ENCODE data around the gene LRP1B. TPM values are rescaled to one million over a fixed set of nuclear protein-coding genes. Genes with fewer than 3 reads are reported as not detected.

Gene LRP1B
- total RNA-seq, 1 donor from 2014 or later: not detected

- Mint-ChIP-seq H3K27ac (no peak overlapping the region), H3K9me3 (no peaks in the 10 kb centered on the region), H3K4me3 (no peak overlapping the region), H3K36me3 (ENCODE audit: low read depth) (no peaks in the 10 kb centered on the region), H3K4me1 (no peaks in the 10 kb centered on the region), H3K27me3 (no peaks in the 10 kb centered on the region)
- ATAC-seq (ENCODE audit: low read depth) (no peak), DNase-seq (no peak)
- CTCF ChIA-PET: no interaction called here
- intact Hi-C loops (cut with micrococcal nuclease): no loop called here
- no peak for TF ChIP-seq CTCF (IDR thresholded peaks at IDR 0.05)
- POLR2A ChIA-PET: no interaction called here
Measured at GRCh38 chr2:140601801-140602200, 1529.0 kb downstream of the LRP1B start.

- ChIA-PET CTCF (no interaction called here), POLR2A (no interaction called here)
- no peaks in the 10 kb centered on the region for H3K9me3 Mint-ChIP-seq
- H3K27me3 Mint-ChIP-seq: no peaks in the 10 kb centered on the region
- no peaks in the 10 kb centered on the region for H3K4me1 Mint-ChIP-seq
- no peak overlapping the region for H3K4me3 Mint-ChIP-seq
- no peak overlapping the region for H3K27ac Mint-ChIP-seq
- intact Hi-C loops (cut with micrococcal nuclease): no loop called here
- TF ChIP-seq CTCF (IDR thresholded peaks at IDR 0.05): no peak
- H3K36me3 Mint-ChIP-seq (ENCODE audit: low read depth): no peaks in the 10 kb centered on the region
- no peak for DNase-seq
- ATAC-seq (ENCODE audit: low read depth): no peak
Measured at GRCh38 chr2:140601342-140601741, 1529.5 kb downstream of the LRP1B start.

GRCh38 chr2:140600116-140600515, 1530.7 kb downstream of the LRP1B start:
- DNase-seq (no peak), ATAC-seq (ENCODE audit: low read depth) (no peak)
- intact Hi-C loops (cut with micrococcal nuclease): no loop called here
- Mint-ChIP-seq H3K4me3 (no peak overlapping the region), H3K36me3 (ENCODE audit: low read depth) (no peaks in the 10 kb centered on the region), H3K9me3 (no peaks in the 10 kb centered on the region), H3K27ac (no peak overlapping the region), H3K27me3 (no peaks in the 10 kb centered on the region), H3K4me1 (no peaks in the 10 kb centered on the region)
- POLR2A ChIA-PET: no interaction called here
- no peak for TF ChIP-seq CTCF (IDR thresholded peaks at IDR 0.05)
- CTCF ChIA-PET: no interaction called here

GRCh38 chr2:140597836-140598235, 1533.0 kb downstream of the LRP1B start:
- ATAC-seq (ENCODE audit: low read depth) (no peak), DNase-seq (no peak)
- Mint-ChIP-seq H3K4me1 (no peaks in the 10 kb centered on the region), H3K4me3 (no peak overlapping the region), H3K9me3 (no peaks in the 10 kb centered on the region), H3K27ac (no peak overlapping the region), H3K27me3 (no peaks in the 10 kb centered on the region), H3K36me3 (ENCODE audit: low read depth) (no peaks in the 10 kb centered on the region)
- intact Hi-C loops (cut with micrococcal nuclease): no loop called here
- POLR2A ChIA-PET: no interaction called here
- CTCF ChIA-PET: no interaction called here
- no peak for TF ChIP-seq CTCF (IDR thresholded peaks at IDR 0.05)

- H3K36me3 Mint-ChIP-seq (ENCODE audit: low read depth): no peaks in the 10 kb centered on the region
- ChIA-PET POLR2A (no interaction called here), CTCF (no interaction called here)
- no peaks in the 10 kb centered on the region for H3K27me3 Mint-ChIP-seq
- no peak for ATAC-seq (ENCODE audit: low read depth)
- no peak for TF ChIP-seq CTCF (IDR thresholded peaks at IDR 0.05)
- intact Hi-C loops (cut with micrococcal nuclease): no loop called here
- H3K4me1 Mint-ChIP-seq: no peaks in the 10 kb centered on the region
- DNase-seq: no peak
- no peak overlapping the region for H3K27ac Mint-ChIP-seq
- no peak overlapping the region for H3K4me3 Mint-ChIP-seq
- H3K9me3 Mint-ChIP-seq: no peaks in the 10 kb centered on the region
Measured at GRCh38 chr2:140597205-140597604, 1533.6 kb downstream of the LRP1B start.

Data from activated B cell treated with CpG ODN at 0.5 μM for 24 hours (primary cell).